Activated CD4-positive, alpha-beta T cell treated with anti-CD3 and anti-CD28 coated beads for 48 hours (primary cell): Measurements from ENCODE around the gene CCDC117.
A peak's percentile ranks its signal among the peaks of the same experiment; 100 is the strongest.

Experiments
- DNase-seq: peaks from one replicate; pipeline ENCODE4 v3.0.0-alpha.2; 2020

Gene CCDC117

GRCh38 chr22:28771195-28771791, 1.2 kb upstream of the CCDC117 start:
- DNase-seq, result no peak

- no peak for DNase-seq
Observed at GRCh38 chr22:28773461-28773867, 969 bp downstream of the CCDC117 start.

- DNase-seq, result no peak
Observed at GRCh38 chr22:28774378-28774777, 1.9 kb downstream of the CCDC117 start.

- no peak for DNase-seq
Observed at GRCh38 chr22:28779833-28780232, 7.3 kb downstream of the CCDC117 start.

- DNase-seq, result no peak
Observed at GRCh38 chr22:28780296-28780695, 7.8 kb downstream of the CCDC117 start.

- no peak for DNase-seq
Observed at GRCh38 chr22:28783786-28784671, 11.5 kb downstream of the CCDC117 start.

- DNase-seq, result no peak
Observed at GRCh38 chr22:28788601-28789000, 16.1 kb downstream of the CCDC117 start.

- DNase-seq, result no peak
Observed at GRCh38 chr22:28791124-28791523, 18.6 kb downstream of the CCDC117 start.

GRCh38 chr22:28791841-28792490, 19.5 kb downstream of the CCDC117 start:
- DNase-seq, result no peak

GRCh38 chr22:28792491-28793383, 20.2 kb downstream of the CCDC117 start:
- DNase-seq, result no peak

GRCh38 chr22:28793976-28794584, 21.6 kb downstream of the CCDC117 start:
- DNase-seq, result no peak

GRCh38 chr22:28795071-28795693, 22.7 kb downstream of the CCDC117 start:
- DNase-seq, result no peak

- DNase-seq, result no peak
Observed at GRCh38 chr22:28795932-28796856, 23.7 kb downstream of the CCDC117 start.

GRCh38 chr22:28798810-28799605, 26.5 kb downstream of the CCDC117 start:
- peak; percentile 50 for DNase-seq

- DNase-seq, result peak; percentile 48
Observed at GRCh38 chr22:28799606-28800307, 27.3 kb downstream of the CCDC117 start.

GRCh38 chr22:28800308-28801041, 28.0 kb downstream of the CCDC117 start, which contains the start of gene XBP1:
Gene XBP1, minus strand, starts transcription at chr22:28800569.
- DNase-seq, result peak; percentile 92

GRCh38 chr22:28801845-28802594, 29.5 kb downstream of the CCDC117 start:
- no peak for DNase-seq
